SK-N-SH treated with all-trans-retinoic acid at 6 μM for 48 hours (cell line): ENCODE measurements around the gene EPB41L4A.

Experiments
- ATAC-seq: fragments of 200-7000 bp; cut with Tn5 transposase; 3 replicates; pipeline ENCODE4 v1.9.1; 2020; ENCODE audit warnings: mild to moderate bottlenecking, moderate library complexity
- ARNTL ChIP-seq: fragments of 450-650 bp; formaldehyde crosslinking; IDR thresholded peaks from 2 replicates; pipeline ENCODE4 v1.5.0; 2020; ENCODE audit warnings: low read depth, mild to moderate bottlenecking, moderate library complexity, borderline replicate concordance
- BACH2 ChIP-seq: fragments of 250-450 bp; sonication (Bioruptor Pico); IDR thresholded peaks from 2 replicates; pipeline ENCODE4 v1.9.0; 2021; ENCODE audit warnings: mild to moderate bottlenecking, borderline replicate concordance
- CSDC2 ChIP-seq: fragments of 250-450 bp; sonication (Bioruptor Pico); IDR thresholded peaks from 2 replicates; pipeline ENCODE4 v1.5.0; 2020; ENCODE audit warnings: mild to moderate bottlenecking, moderate library complexity
- ESRRG ChIP-seq: fragments of 250-450 bp; sonication (Bioruptor Pico); IDR thresholded peaks from 2 replicates; pipeline ENCODE4 v1.6.1; 2021; ENCODE audit warnings: mild to moderate bottlenecking
- ISL1 ChIP-seq: fragments of 250-450 bp; sonication (Bioruptor Pico); IDR thresholded peaks from 2 replicates; pipeline ENCODE4 v2.1.2; 2022; ENCODE audit warnings: mild to moderate bottlenecking, moderate library complexity
- PATZ1 ChIP-seq: fragments of 250-450 bp; sonication (Bioruptor Pico); IDR thresholded peaks from 2 replicates; pipeline ENCODE4 v1.8.0; 2020; ENCODE audit warnings: mild to moderate bottlenecking, moderate library complexity, borderline replicate concordance
- TCF4 ChIP-seq: fragments of 250-450 bp; sonication (Bioruptor Pico); IDR thresholded peaks from 2 replicates; pipeline ENCODE4 v1.8.0; 2021; ENCODE audit warnings: mild to moderate bottlenecking, moderate library complexity, borderline replicate concordance
- TOX ChIP-seq: fragments of 250-450 bp; sonication (Bioruptor Pico); IDR thresholded peaks from 2 replicates; pipeline ENCODE4 v1.8.0; 2021; ENCODE audit warnings: mild to moderate bottlenecking, moderate library complexity, borderline replicate concordance
- TSHZ2 ChIP-seq: fragments of 250-450 bp; sonication (Bioruptor Pico); IDR thresholded peaks from 2 replicates; pipeline ENCODE4 v1.5.0; 2020; ENCODE audit warnings: mild to moderate bottlenecking, moderate library complexity
- ZC3H10 ChIP-seq: fragments of 250-450 bp; sonication (Bioruptor Pico); IDR thresholded peaks from 2 replicates; pipeline ENCODE4 v1.5.1; 2021; ENCODE audit warnings: mild to moderate bottlenecking, moderate library complexity
- ZFP3 ChIP-seq: fragments of 250-450 bp; sonication (Bioruptor Pico); IDR thresholded peaks from 2 replicates; pipeline ENCODE4 v1.5.0; 2020; ENCODE audit warnings: mild to moderate bottlenecking, moderate library complexity
- ZFP30 ChIP-seq: fragments of 450-650 bp; formaldehyde crosslinking; IDR thresholded peaks from 2 replicates; pipeline ENCODE4 v1.5.0; 2022; ENCODE audit warnings: mild to moderate bottlenecking, moderate library complexity
- ZNF565 ChIP-seq: fragments of 450-650 bp; formaldehyde crosslinking; conservative IDR thresholded peaks from 2 replicates; pipeline ENCODE4 v1.5.0; 2020; ENCODE audit warnings: low read depth, mild to moderate bottlenecking, moderate library complexity
- ZNF70 ChIP-seq: fragments of 450-650 bp; formaldehyde crosslinking; IDR thresholded peaks from 2 replicates; pipeline ENCODE4 v1.5.0; 2020; ENCODE audit warnings: mild to moderate bottlenecking, moderate library complexity
- ZNF8 ChIP-seq: fragments of 450-650 bp; formaldehyde crosslinking; IDR thresholded peaks from 2 replicates; pipeline ENCODE4 v1.5.0; 2020; ENCODE audit warnings: mild to moderate bottlenecking, moderate library complexity
- TF ChIP-seq, protein P1 (sequence below): fragments of 250-450 bp; sonication (Bioruptor Pico); IDR thresholded peaks from 2 replicates; pipeline ENCODE4 v1.8.0; 2021; ENCODE audit warnings: low read depth, mild to moderate bottlenecking, moderate library complexity, borderline replicate concordance
- TF ChIP-seq, protein P2 (sequence below): fragments of 250-450 bp; sonication (Bioruptor Pico); IDR thresholded peaks from 2 replicates; pipeline ENCODE4 v1.5.1; 2021; ENCODE audit warnings: mild to moderate bottlenecking, moderate library complexity

Gene EPB41L4A

GRCh38 chr5:112374356-112374755 lies 44.7 kb downstream of the EPB41L4A start (continued):
- no peak for TF ChIP-seq TSHZ2 (CRISPR knock-in tag)

- TF ChIP-seq TOX (CRISPR knock-in tag) = no peak
- TF ChIP-seq ISL1 (CRISPR knock-in tag) = no peak
- TF ChIP-seq, protein P1, sequence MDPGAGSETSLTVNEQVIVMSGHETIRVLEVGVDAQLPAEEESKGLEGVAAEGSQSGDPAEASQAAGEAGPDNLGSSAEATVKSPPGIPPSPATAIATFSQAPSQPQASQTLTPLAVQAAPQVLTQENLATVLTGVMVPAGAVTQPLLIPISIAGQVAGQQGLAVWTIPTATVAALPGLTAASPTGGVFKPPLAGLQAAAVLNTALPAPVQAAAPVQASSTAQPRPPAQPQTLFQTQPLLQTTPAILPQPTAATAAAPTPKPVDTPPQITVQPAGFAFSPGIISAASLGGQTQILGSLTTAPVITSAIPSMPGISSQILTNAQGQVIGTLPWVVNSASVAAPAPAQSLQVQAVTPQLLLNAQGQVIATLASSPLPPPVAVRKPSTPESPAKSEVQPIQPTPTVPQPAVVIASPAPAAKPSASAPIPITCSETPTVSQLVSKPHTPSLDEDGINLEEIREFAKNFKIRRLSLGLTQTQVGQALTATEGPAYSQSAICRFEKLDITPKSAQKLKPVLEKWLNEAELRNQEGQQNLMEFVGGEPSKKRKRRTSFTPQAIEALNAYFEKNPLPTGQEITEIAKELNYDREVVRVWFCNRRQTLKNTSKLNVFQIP (CRISPR knock-in tag) = no peak
- TF ChIP-seq ZNF70 = no peak
- no peak for TF ChIP-seq ZFP30 (CRISPR knock-in tag)
- no peak for TF ChIP-seq ESRRG (CRISPR knock-in tag)
- TF ChIP-seq CSDC2 = no peak
- TF ChIP-seq, protein P2, sequence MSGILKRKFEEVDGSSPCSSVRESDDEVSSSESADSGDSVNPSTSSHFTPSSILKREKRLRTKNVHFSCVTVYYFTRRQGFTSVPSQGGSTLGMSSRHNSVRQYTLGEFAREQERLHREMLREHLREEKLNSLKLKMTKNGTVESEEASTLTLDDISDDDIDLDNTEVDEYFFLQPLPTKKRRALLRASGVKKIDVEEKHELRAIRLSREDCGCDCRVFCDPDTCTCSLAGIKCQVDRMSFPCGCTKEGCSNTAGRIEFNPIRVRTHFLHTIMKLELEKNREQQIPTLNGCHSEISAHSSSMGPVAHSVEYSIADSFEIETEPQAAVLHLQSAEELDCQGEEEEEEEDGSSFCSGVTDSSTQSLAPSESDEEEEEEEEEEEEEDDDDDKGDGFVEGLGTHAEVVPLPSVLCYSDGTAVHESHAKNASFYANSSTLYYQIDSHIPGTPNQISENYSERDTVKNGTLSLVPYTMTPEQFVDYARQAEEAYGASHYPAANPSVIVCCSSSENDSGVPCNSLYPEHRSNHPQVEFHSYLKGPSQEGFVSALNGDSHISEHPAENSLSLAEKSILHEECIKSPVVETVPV (CRISPR knock-in tag) = no peak
- TF ChIP-seq TSHZ2 (CRISPR knock-in tag) = no peak
- TF ChIP-seq ZC3H10 (CRISPR knock-in tag) = no peak
- no peak for TF ChIP-seq BACH2 (CRISPR knock-in tag)
Observed at GRCh38 chr5:112373885-112374284, 45.2 kb downstream of the EPB41L4A start.

DNA sequence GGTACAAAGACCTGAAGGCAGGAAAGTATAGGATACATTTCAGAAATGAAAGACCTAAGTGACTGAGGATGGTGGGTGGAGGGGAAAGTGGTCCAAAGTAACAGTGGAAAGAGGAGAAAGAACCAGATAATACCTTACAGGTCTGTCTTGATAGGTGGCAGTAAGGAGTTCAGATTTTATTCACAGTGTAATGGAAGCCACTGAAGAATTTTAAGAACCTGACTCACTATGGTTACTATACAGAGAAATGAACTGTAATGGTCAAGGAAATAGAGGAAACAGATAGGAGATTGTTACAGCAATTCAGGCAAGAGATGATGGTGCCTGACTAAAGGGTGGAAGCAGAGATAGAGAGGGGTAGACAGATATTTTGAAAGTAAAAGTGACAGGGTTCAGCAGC lies 46.5 kb downstream of the EPB41L4A start:
- peak; percentile 69 for ATAC-seq

More at GRCh38 chr5:112373885-112374284, 45.2 kb downstream of the EPB41L4A start:
- ATAC-seq = no peak

More for the DNA sequence above, 46.5 kb downstream of the EPB41L4A start:
- TF ChIP-seq, protein P1 (CRISPR knock-in tag) = no peak
- no peak for TF ChIP-seq ZNF70
- no peak for TF ChIP-seq TCF4 (CRISPR knock-in tag)
- TF ChIP-seq PATZ1 = no peak
- no peak for TF ChIP-seq ARNTL (CRISPR knock-in tag)
- no peak for TF ChIP-seq ESRRG (CRISPR knock-in tag)
- no peak for TF ChIP-seq ZNF565 (CRISPR knock-in tag)
- TF ChIP-seq, protein P2 (CRISPR knock-in tag) = no peak
- no peak for TF ChIP-seq ZFP3
- no peak for TF ChIP-seq ISL1 (CRISPR knock-in tag)
- no peak for TF ChIP-seq ZNF8 (CRISPR knock-in tag)
- TF ChIP-seq, all 23 proteins: peak for 0
